ENCODE measurements around the gene PRDM1.
A peak's percentile ranks its signal among the peaks of the same experiment; 100 is the strongest.
"Not testable (repeated sequence)": the region's sequence is repeated elsewhere in the genome, so short reads cannot be mapped to it uniquely, and the experiment has no call there.

PRDM1 gene

GRCh38 chr6:106145741-106146227 lies 59.6 kb downstream of the PRDM1 start:
- Histone ChIP-seq H3K4me3 (ENCODE audit: low read length) (no peak overlapping the region), H3K9me3 (ENCODE audit: control insufficient read depth, low read length) (no peaks in the 10 kb centered on the region), H3K27me3 (replicated peaks; ENCODE audit: control insufficient read depth, insufficient read depth, low read length) (no peaks in the 10 kb centered on the region), H3K36me3 (ENCODE audit: control insufficient read depth, insufficient read depth, low read length, severe bottlenecking) (no peaks in the 10 kb centered on the region), H3K4me1 (ENCODE audit: control insufficient read depth, insufficient read depth, low read length) (peaks cover 6% of the 10 kb centered on the region), H3K9ac (ENCODE audit: low read length) (no peak overlapping the region)
- no peak for DNase-seq (ENCODE audit: low read depth)

GRCh38 chr6:106146852-106147351 lies 60.8 kb downstream of the PRDM1 start:
- no peak overlapping the region for H3K4me3 ChIP-seq (ENCODE audit: low read length)
- no peaks in the 10 kb centered on the region for H3K36me3 ChIP-seq (ENCODE audit: control insufficient read depth, insufficient read depth, low read length, severe bottlenecking)
- no peaks in the 10 kb centered on the region for H3K27me3 ChIP-seq (replicated peaks; ENCODE audit: control insufficient read depth, insufficient read depth, low read length)
- H3K9ac ChIP-seq (ENCODE audit: low read length): no peak overlapping the region
- DNase-seq (ENCODE audit: low read depth): peak; percentile 18
- peaks cover 6% of the 10 kb centered on the region for H3K4me1 ChIP-seq (ENCODE audit: control insufficient read depth, insufficient read depth, low read length)
- H3K9me3 ChIP-seq (ENCODE audit: control insufficient read depth, low read length): no peaks in the 10 kb centered on the region

- no peaks in the 10 kb centered on the region for H3K36me3 ChIP-seq (ENCODE audit: control insufficient read depth, insufficient read depth, low read length, severe bottlenecking)
- no peaks in the 10 kb centered on the region for H3K27me3 ChIP-seq (replicated peaks; ENCODE audit: control insufficient read depth, insufficient read depth, low read length)
- peaks cover 6% of the 10 kb centered on the region for H3K4me1 ChIP-seq (ENCODE audit: control insufficient read depth, insufficient read depth, low read length)
- H3K9ac ChIP-seq (ENCODE audit: low read length): no peak overlapping the region
- H3K4me3 ChIP-seq (ENCODE audit: low read length): no peak overlapping the region
- no peaks in the 10 kb centered on the region for H3K9me3 ChIP-seq (ENCODE audit: control insufficient read depth, low read length)
- no peak for DNase-seq (ENCODE audit: low read depth)
These were observed 61.3 kb downstream of the PRDM1 start for GRCh38 chr6:106147476-106147875.

GRCh38 chr6:106149472-106150069 lies 63.4 kb downstream of the PRDM1 start:
- Histone ChIP-seq H3K4me3 (ENCODE audit: low read length) (no peak overlapping the region), H3K4me1 (ENCODE audit: control insufficient read depth, insufficient read depth, low read length) (peaks cover 6% of the 10 kb centered on the region), H3K27me3 (replicated peaks; ENCODE audit: control insufficient read depth, insufficient read depth, low read length) (no peaks in the 10 kb centered on the region), H3K9ac (ENCODE audit: low read length) (no peak overlapping the region), H3K9me3 (ENCODE audit: control insufficient read depth, low read length) (no peaks in the 10 kb centered on the region), H3K36me3 (ENCODE audit: control insufficient read depth, insufficient read depth, low read length, severe bottlenecking) (no peaks in the 10 kb centered on the region)
- DNase-seq (ENCODE audit: low read depth): no peak

- H3K4me3 ChIP-seq (ENCODE audit: low read length); H3K9me3 ChIP-seq (ENCODE audit: control insufficient read depth, low read length); DNase-seq (ENCODE audit: low read depth); H3K4me1 ChIP-seq (ENCODE audit: control insufficient read depth, insufficient read depth, low read length); H3K36me3 ChIP-seq (ENCODE audit: control insufficient read depth, insufficient read depth, low read length, severe bottlenecking); H3K27me3 ChIP-seq (replicated peaks; ENCODE audit: control insufficient read depth, insufficient read depth, low read length); H3K9ac ChIP-seq (ENCODE audit: low read length): not testable (repeated sequence)
These were observed 66.3 kb downstream of the PRDM1 start for GRCh38 chr6:106152476-106152875.

GRCh38 chr6:106152952-106153351 lies 66.8 kb downstream of the PRDM1 start:
- Histone ChIP-seq H3K9me3 (ENCODE audit: control insufficient read depth, low read length) (no peaks in the 10 kb centered on the region), H3K36me3 (ENCODE audit: control insufficient read depth, insufficient read depth, low read length, severe bottlenecking) (no peaks in the 10 kb centered on the region), H3K4me1 (ENCODE audit: control insufficient read depth, insufficient read depth, low read length) (no peaks in the 10 kb centered on the region), H3K4me3 (ENCODE audit: low read length) (no peak overlapping the region), H3K9ac (ENCODE audit: low read length) (no peak overlapping the region), H3K27me3 (replicated peaks; ENCODE audit: control insufficient read depth, insufficient read depth, low read length) (no peaks in the 10 kb centered on the region)
- no peak for DNase-seq (ENCODE audit: low read depth)

- H3K27me3 ChIP-seq (replicated peaks; ENCODE audit: control insufficient read depth, insufficient read depth, low read length): no peaks in the 10 kb centered on the region
- DNase-seq (ENCODE audit: low read depth): no peak
- H3K36me3 ChIP-seq (ENCODE audit: control insufficient read depth, insufficient read depth, low read length, severe bottlenecking): no peaks in the 10 kb centered on the region
- peaks cover 11% of the 10 kb centered on the region for H3K4me1 ChIP-seq (ENCODE audit: control insufficient read depth, insufficient read depth, low read length)
- no peaks in the 10 kb centered on the region for H3K9me3 ChIP-seq (ENCODE audit: control insufficient read depth, low read length)
- no peak overlapping the region for H3K4me3 ChIP-seq (ENCODE audit: low read length)
- no peak overlapping the region for H3K9ac ChIP-seq (ENCODE audit: low read length)
These were observed 68.2 kb downstream of the PRDM1 start for GRCh38 chr6:106154326-106154725.

GRCh38 chr6:106155219-106155830 lies 69.2 kb downstream of the PRDM1 start:
- no peaks in the 10 kb centered on the region for H3K9me3 ChIP-seq (ENCODE audit: control insufficient read depth, low read length)
- no peak overlapping the region for H3K9ac ChIP-seq (ENCODE audit: low read length)
- DNase-seq (ENCODE audit: low read depth): no peak
- no peaks in the 10 kb centered on the region for H3K27me3 ChIP-seq (replicated peaks; ENCODE audit: control insufficient read depth, insufficient read depth, low read length)
- H3K4me3 ChIP-seq (ENCODE audit: low read length): no peak overlapping the region
- H3K36me3 ChIP-seq (ENCODE audit: control insufficient read depth, insufficient read depth, low read length, severe bottlenecking): no peaks in the 10 kb centered on the region
- peaks cover 21% of the 10 kb centered on the region for H3K4me1 ChIP-seq (ENCODE audit: control insufficient read depth, insufficient read depth, low read length)

- no peak for DNase-seq (ENCODE audit: low read depth)
- Histone ChIP-seq H3K36me3 (ENCODE audit: control insufficient read depth, insufficient read depth, low read length, severe bottlenecking) (no peaks in the 10 kb centered on the region), H3K9me3 (ENCODE audit: control insufficient read depth, low read length) (no peaks in the 10 kb centered on the region), H3K4me1 (ENCODE audit: control insufficient read depth, insufficient read depth, low read length) (peaks cover 22% of the 10 kb centered on the region), H3K9ac (ENCODE audit: low read length) (no peak overlapping the region), H3K4me3 (ENCODE audit: low read length) (no peak overlapping the region), H3K27me3 (replicated peaks; ENCODE audit: control insufficient read depth, insufficient read depth, low read length) (no peaks in the 10 kb centered on the region)
These were observed 70.3 kb downstream of the PRDM1 start for GRCh38 chr6:106156413-106156812.

GRCh38 chr6:106156863-106157262 lies 70.7 kb downstream of the PRDM1 start:
- H3K9ac ChIP-seq (ENCODE audit: low read length): no peak overlapping the region
- H3K4me3 ChIP-seq (ENCODE audit: low read length): no peak overlapping the region
- H3K27me3 ChIP-seq (replicated peaks; ENCODE audit: control insufficient read depth, insufficient read depth, low read length): no peaks in the 10 kb centered on the region
- no peak for DNase-seq (ENCODE audit: low read depth)
- peaks cover 22% of the 10 kb centered on the region for H3K4me1 ChIP-seq (ENCODE audit: control insufficient read depth, insufficient read depth, low read length)
- no peaks in the 10 kb centered on the region for H3K9me3 ChIP-seq (ENCODE audit: control insufficient read depth, low read length)
- no peaks in the 10 kb centered on the region for H3K36me3 ChIP-seq (ENCODE audit: control insufficient read depth, insufficient read depth, low read length, severe bottlenecking)

- Histone ChIP-seq H3K4me3 (ENCODE audit: low read length) (peak overlapping the region; percentile 5), H3K9ac (ENCODE audit: low read length) (peak overlapping the region; percentile 32), H3K36me3 (ENCODE audit: control insufficient read depth, insufficient read depth, low read length, severe bottlenecking) (no peaks in the 10 kb centered on the region), H3K27me3 (replicated peaks; ENCODE audit: control insufficient read depth, insufficient read depth, low read length) (no peaks in the 10 kb centered on the region), H3K9me3 (ENCODE audit: control insufficient read depth, low read length) (no peaks in the 10 kb centered on the region), H3K4me1 (ENCODE audit: control insufficient read depth, insufficient read depth, low read length) (peaks cover 37% of the 10 kb centered on the region)
- no peak for DNase-seq (ENCODE audit: low read depth)
These were observed 72.7 kb downstream of the PRDM1 start for GRCh38 chr6:106158816-106159215.

Data from adipocyte (in vitro differentiated cells).